ENCODE data around the gene EIF3J.
A peak's percentile ranks its signal among the peaks of the same experiment; 100 is the strongest.
"Not testable (repeated sequence)": the region's sequence is repeated elsewhere in the genome, so short reads cannot be mapped to it uniquely, and the experiment has no call there.

Gene EIF3J, protein sequence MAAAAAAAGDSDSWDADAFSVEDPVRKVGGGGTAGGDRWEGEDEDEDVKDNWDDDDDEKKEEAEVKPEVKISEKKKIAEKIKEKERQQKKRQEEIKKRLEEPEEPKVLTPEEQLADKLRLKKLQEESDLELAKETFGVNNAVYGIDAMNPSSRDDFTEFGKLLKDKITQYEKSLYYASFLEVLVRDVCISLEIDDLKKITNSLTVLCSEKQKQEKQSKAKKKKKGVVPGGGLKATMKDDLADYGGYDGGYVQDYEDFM

GRCh38 chr15:44536962-44537734 lies at the start of gene EIF3J:
TSS of gene EIF3J (plus strand) at chr15:44537147. CDS start at chr15:44537195, 48 bp downstream.
- DNase-seq (ENCODE audit: low read depth), result peak; percentile 95

DNA sequence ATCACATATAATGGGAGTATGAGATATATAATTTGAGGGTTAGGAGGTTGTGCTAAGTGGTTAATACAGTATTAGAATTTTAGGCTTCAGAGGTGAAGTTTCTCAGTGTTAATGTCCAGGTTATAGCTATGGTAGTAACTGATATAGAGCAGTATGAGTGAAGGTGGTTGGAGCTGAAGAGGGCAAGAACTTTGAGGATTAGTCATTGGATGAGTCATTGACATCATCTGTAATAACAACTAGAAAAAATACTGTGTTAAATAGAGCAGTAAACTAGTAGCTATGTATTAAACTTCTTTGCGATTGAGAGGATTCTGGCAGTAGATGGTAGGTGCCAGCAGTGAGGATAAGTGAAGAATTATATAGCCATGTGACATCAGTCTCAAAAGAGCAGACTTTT lies 47.5 kb upstream of the EIF3J start:
- DNase-seq (ENCODE audit: low read depth), result peak; percentile 81

DNA sequence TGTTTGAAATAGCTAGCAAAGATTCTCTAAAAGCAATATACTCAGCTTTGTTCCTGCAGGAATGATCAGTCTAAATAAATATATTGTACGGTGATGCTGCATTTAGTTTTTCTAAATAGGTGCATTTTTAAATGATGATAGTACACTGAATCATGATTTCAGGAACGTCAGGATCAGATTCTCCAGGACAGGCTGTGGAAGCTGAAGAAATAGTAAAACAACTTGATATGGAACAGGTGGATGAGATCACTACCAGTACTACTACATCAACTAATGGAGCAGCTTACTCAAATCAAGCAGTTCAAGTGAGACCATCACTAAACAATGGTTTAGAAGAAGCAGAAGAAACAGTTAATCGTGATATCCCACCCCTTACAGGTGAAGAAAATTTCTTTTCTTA lies 46.3 kb upstream of the EIF3J start:
- DNase-seq (ENCODE audit: low read depth), result peak; percentile 26

DNA sequence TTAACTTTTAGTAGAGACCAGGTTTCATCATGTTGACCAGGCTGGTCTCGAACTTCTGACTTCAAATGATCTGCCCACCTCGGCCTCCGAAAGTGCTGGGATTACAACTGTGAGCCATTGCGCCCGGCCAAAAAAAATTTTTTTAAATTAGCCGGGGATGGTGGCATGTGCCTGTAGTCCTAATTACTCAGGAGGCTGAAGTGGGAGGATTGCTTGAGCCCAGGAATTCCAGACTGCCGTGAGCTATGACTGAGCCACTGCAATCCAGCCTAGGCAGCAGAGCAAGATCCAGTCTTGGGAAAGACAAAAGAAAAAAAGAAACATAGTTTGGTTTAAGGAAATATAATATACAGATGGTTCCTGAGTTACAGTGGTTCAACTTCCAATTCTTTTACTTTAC lies 44.9 kb upstream of the EIF3J start:
- DNase-seq (ENCODE audit: low read depth), result peak; percentile 26

DNA sequence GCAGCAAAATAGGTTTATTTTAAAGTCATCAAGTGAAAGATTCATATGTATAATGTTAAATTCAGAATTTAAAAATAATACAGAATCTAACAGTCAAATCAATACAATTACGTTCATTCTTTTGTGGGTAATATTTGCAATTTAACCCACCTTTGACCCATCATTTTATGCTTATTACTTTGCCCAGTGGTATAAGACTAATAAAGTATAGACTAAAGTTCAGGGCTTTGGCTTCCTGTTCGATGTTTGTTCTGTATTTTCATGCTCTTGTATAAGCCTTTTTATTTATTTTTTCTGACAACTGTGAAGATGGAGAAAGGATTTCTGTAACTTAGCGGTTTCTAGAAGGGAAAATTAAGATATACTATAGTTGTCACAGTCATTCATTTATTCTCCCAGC lies 44.3 kb upstream of the EIF3J start:
- DNase-seq (ENCODE audit: low read depth), result no peak

DNA sequence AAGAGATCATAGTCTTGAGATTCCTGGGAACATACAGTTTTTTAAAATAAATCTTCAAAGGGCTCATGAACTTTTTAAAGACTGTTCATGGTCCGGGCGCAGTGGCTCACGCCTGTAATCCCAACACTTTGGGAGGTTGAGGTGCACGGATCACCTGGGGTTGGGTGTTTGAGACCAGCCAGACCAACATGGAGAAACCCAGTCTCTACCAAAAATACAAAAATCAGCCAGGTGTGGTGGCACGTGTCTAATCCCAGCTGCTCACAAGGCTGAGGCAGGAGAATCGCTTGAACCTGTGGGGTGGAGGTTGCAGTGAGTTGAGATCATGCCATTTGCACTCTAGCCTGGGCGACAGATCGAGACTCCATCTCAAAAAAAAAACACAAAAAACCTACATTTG lies 41.4 kb upstream of the EIF3J start:
- no peak for DNase-seq (ENCODE audit: low read depth)

GRCh38 chr15:44500555-44500954 lies 36.4 kb upstream of the EIF3J start:
- no peak for DNase-seq (ENCODE audit: low read depth)

- DNase-seq (ENCODE audit: low read depth), result peak; percentile 67
Measured at GRCh38 chr15:44501768-44502366, 35.1 kb upstream of the EIF3J start.

GRCh38 chr15:44516436-44516835 lies 20.5 kb upstream of the EIF3J start:
- DNase-seq (ENCODE audit: low read depth), result no peak

DNA sequence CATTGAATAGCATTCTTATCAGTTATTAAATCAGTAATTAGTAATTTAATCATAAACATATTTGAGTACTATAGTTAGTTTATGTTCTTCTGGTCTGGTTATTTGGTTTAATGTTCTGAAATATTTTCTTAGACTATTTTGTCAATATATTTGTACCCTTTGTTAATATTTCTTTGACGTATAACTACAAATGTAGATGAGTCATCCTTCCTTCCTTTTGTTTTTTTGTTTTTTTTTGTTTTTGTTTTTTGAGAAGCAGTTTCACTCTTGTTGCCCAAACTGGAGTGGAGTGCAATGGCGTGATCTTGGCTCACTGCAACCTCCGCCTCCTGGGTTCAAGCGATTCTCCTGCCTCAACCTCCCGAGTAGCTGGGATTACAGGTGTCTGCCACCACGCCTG lies 17.4 kb upstream of the EIF3J start:
- no peak for DNase-seq (ENCODE audit: low read depth)

DNA sequence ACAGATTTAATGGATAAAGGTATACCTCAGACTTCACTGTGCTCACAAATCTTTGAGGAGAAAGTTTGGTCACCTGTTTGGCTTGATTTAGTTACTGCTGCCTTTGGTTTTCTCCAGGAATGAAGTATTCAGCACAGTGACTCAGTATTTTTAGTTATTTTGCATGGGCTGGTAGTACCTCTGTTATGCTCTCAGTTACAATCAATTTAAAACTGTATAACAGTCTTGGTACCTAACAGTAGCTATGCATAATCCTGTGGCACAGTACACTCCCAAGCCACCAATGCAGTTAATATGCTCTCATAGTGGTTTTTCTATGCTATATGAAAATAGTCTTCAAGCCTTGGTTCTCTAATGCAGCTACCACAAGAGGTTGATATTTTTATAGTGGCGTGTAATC lies 11.9 kb upstream of the EIF3J start:
- DNase-seq (ENCODE audit: low read depth), result no peak

- no peak for DNase-seq (ENCODE audit: low read depth)
Measured at GRCh38 chr15:44527241-44527640, 9.7 kb upstream of the EIF3J start.

GRCh38 chr15:44529864-44530604 lies 6.9 kb upstream of the EIF3J start:
- no peak for DNase-seq (ENCODE audit: low read depth)

GRCh38 chr15:44530653-44531052 lies 6.3 kb upstream of the EIF3J start:
- no peak for DNase-seq (ENCODE audit: low read depth)

- DNase-seq (ENCODE audit: low read depth), result not testable (repeated sequence)
Measured at GRCh38 chr15:44532275-44532674, 4.7 kb upstream of the EIF3J start.

DNA sequence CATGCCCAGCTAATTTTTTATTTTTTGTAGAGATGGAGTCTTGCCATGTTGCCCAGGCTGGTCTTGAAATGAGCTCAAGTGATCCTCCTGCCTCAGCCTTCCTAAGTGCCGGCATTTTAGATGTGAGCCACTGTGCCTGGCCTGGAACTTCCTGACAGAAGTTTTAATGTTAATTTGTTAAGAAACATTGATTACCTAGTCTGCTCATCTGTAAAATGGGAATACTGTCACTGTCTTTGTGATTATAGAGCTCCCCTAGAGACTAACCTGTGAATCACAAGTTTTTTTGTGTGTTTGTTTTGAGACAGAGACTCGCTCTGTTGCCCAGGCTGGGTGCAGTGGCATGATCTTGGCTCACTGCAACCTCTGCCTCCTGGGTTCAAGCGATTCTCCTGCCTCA lies 4.3 kb upstream of the EIF3J start:
- DNase-seq (ENCODE audit: low read depth), result no peak

- DNase-seq (ENCODE audit: low read depth), result no peak
Measured at GRCh38 chr15:44535092-44535491, 1.9 kb upstream of the EIF3J start.

DNA sequence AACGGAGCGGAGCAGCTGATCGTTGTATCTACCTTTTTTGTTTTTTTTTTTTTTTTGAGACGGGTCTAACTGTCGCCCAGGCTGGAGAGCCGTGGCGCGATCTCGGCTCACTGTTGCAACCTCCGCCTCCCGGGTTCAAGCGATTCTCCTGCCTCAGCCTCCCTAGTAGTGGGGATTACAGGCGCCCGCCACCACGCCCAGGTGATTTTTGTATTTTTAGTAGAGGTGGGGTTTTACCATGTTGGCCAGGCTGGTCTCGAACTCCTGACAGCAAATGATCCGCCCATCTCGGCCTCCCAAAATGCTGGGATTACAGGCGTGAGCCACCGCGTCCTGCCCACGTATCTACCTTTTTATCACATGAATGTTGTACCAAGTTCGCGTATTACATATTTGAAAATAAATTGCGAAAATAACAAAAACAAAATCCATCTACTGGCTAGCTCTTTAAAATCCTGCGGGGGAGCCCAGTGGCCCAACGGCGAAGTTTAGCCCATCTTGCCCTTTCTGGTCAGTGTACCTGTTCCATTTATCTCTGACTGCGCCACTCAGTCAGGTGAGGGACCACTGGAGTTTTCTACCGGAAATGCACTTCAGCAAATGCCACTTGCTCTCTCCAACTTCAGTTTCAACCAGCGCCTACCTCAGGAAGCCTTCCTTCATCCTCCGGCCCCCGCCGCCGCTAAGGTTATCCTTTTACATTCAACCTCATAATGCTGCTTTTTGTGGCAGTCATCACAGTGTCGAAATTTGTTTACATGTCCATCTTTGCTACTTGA lies 1.2 kb upstream of the EIF3J start:
- DNase-seq (ENCODE audit: low read depth), result no peak

DNA sequence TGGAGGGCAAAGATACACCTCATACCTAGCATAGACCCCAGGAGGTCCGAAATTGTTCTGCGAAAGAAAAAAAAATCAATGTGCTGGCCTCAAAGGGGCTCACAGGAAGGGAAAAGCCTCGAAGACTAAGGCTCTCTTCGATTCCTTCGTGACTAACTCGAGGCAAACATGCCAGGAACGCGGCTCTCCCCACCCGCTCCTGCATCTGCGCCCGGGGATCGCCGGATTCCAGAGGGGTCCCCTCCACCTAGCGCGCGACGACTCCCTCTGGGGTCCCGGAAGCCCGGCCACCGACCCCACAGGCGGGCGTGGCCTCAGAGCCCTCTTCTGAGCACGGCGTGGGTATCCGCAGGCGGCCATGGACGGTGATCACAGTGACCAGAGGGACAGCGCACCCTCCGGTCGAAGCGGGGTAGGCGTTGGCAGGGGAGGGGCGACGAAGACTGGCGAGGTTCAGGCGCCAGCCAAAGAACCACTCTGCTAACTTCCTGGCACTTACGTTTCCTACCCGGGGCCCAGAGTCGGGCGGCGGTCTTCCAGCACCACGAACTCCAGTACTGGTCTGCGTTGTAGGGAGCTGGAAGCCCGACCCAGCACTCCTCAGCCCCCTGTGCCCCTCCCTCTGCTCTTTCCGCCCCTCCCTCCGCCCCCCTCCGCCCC lies 515 bp upstream of the EIF3J start:
- peak; percentile 63 for DNase-seq (ENCODE audit: low read depth)

GRCh38 chr15:44537735-44538240 lies 841 bp downstream of the EIF3J start:
- peak; percentile 42 for DNase-seq (ENCODE audit: low read depth)
